Endothelial cell of umbilical vein (primary cell): ENCODE results near the gene ITSN2. TPM values are rescaled to one million over a fixed set of nuclear protein-coding genes. Genes with fewer than 3 reads are reported as not detected.
"Not testable (repeated sequence)": the region's sequence is repeated elsewhere in the genome, so short reads cannot be mapped to it uniquely, and the experiment has no call there.

Experiments
- BruUV-seq: library from RNA; stranded (reverse); fragments of 400-500 nt; replicated peaks from 2 replicates; lab custom pipeline; 2021; lab: Mats Ljungman, UMichigan
- CTCF ChIA-PET: fragments of 300-600, 350-600 bp; sonication (Branson Sonifier 250); formaldehyde crosslinking; loops from one replicate; lab custom pipeline; 2021; ENCODE audit warnings: antibody characterized with exemption, inconsistent platforms; lab: Charles Lee
- POLR2A ChIA-PET: fragments of 300-600, 350-600 bp; sonication (Branson Sonifier 250); formaldehyde crosslinking; loops from one replicate; lab custom pipeline; 2021; ENCODE audit warnings: antibody characterized with exemption, inconsistent platforms; lab: Charles Lee
- DNase-seq: peaks from one replicate; pipeline ENCODE4 v3.0.0-alpha.2; 2011; ENCODE audit warnings: low read depth, low spot score
- FAIRE-seq: peaks from 2 replicates; lab custom pipeline; 2011; peaks lifted over from hg19 to GRCh38; lab: Jason Lieb, UNC
- H2AFZ ChIP-seq: 2 replicates; pipeline ENCODE4 v1.6.0; 2012; ENCODE audit warnings: low read depth, low read length, control low read depth, inconsistent platforms
- H3K27ac ChIP-seq: 2 replicates; pipeline ENCODE4 v1.5.1; 2011; ENCODE audit warnings: low read depth, mild to moderate bottlenecking, control low read depth, low read length, moderate library complexity; ENCODE audit not compliant: insufficient read depth
- H3K27me3 ChIP-seq, 2 experiments: 2 replicates each; pipeline versions ENCODE4 v1.6.0 to v1.6.1; 2011; ENCODE audit warnings: low read length in 2 of 2, mixed read lengths in 1 of 2; ENCODE audit not compliant: control insufficient read depth in 2 of 2, insufficient read depth in 2 of 2
- H3K36me3 ChIP-seq, 2 experiments: 2 replicates in 1 of 2; 3 replicates in 1 of 2; pipeline ENCODE4 v1.5.1; 2011; ENCODE audit warnings: low read length in 2 of 2, mild to moderate bottlenecking in 1 of 2, moderate library complexity in 1 of 2; ENCODE audit not compliant: control insufficient read depth in 2 of 2, insufficient read depth in 2 of 2; ENCODE audit errors: extremely low read depth in 1 of 2
- H3K4me1 ChIP-seq: 3 replicates; pipeline ENCODE4 v1.5.1; 2011; ENCODE audit warnings: mild to moderate bottlenecking, low read length; ENCODE audit not compliant: control insufficient read depth, insufficient read depth; ENCODE audit errors: extremely low read depth
- H3K4me2 ChIP-seq: 2 replicates; pipeline ENCODE4 v1.6.1; 2011; ENCODE audit warnings: low read length, control low read depth, mixed read lengths; ENCODE audit not compliant: insufficient read depth
- H3K4me3 ChIP-seq, 3 experiments: fragments of 200-600 bp in 1 of 3; sonication (generic), shearing (Covaris generic) in 1 of 3; replicated peaks in 1 of 3; 2 replicates each; pipeline ENCODE4 v1.5.1; 2011 to 2016; ENCODE audit warnings: control low read depth in 3 of 3, low read length in 3 of 3, mild to moderate bottlenecking in 2 of 3, inconsistent platforms in 1 of 3, low read depth in 1 of 3, moderate library complexity in 1 of 3; ENCODE audit not compliant: insufficient read depth in 1 of 3
- H3K79me2 ChIP-seq: 2 replicates; pipeline ENCODE4 v1.6.0; 2012; ENCODE audit warnings: low read length, inconsistent platforms; ENCODE audit not compliant: control insufficient read depth, insufficient read depth
- H3K9ac ChIP-seq: replicated peaks from 2 replicates; pipeline ENCODE3; 2011; ENCODE audit warnings: low read length, control low read depth; ENCODE audit not compliant: insufficient read depth; ENCODE audit errors: extremely low read depth
- H3K9me1 ChIP-seq: replicated peaks from 3 replicates; pipeline ENCODE4 v1.6.0; 2011; ENCODE audit warnings: mild to moderate bottlenecking, low read length; ENCODE audit not compliant: control insufficient read depth, insufficient read depth; ENCODE audit errors: extremely low read depth
- H3K9me3 ChIP-seq: replicated peaks from 2 replicates; pipeline ENCODE4 v1.5.1; 2012; ENCODE audit warnings: low read length, inconsistent platforms; ENCODE audit not compliant: control insufficient read depth, insufficient read depth
- H4K20me1 ChIP-seq: replicated peaks from 2 replicates; pipeline ENCODE3; 2011; ENCODE audit warnings: mild to moderate bottlenecking, low read length; ENCODE audit not compliant: control insufficient read depth, insufficient read depth; ENCODE audit errors: extremely low read depth
- CTCF ChIP-seq, 2 donors: IDR thresholded peaks; 1 replicate in 1 of 2; 2 replicates in 1 of 2; pipeline ENCODE4 v1.5.1; 2011; ENCODE audit warnings: low read length in 2 of 2, mild to moderate bottlenecking in 2 of 2, moderate library complexity in 2 of 2, control low read depth in 1 of 2, inconsistent platforms in 1 of 2, low read depth in 1 of 2; ENCODE audit not compliant: insufficient read depth in 1 of 2; ENCODE audit errors: extremely low read depth in 1 of 2
- EZH2 ChIP-seq: IDR thresholded peaks from 2 replicates; pipeline ENCODE4 v1.6.1; 2012; ENCODE audit warnings: borderline replicate concordance, low read depth, mild to moderate bottlenecking, moderate library complexity, low read length, inconsistent platforms; ENCODE audit not compliant: severe bottlenecking
- FOS ChIP-seq: IDR thresholded peaks from 2 replicates; pipeline ENCODE4 v1.6.1; 2011; ENCODE audit warnings: mild to moderate bottlenecking, low read length, moderate library complexity, borderline replicate concordance; ENCODE audit not compliant: insufficient read depth
- GATA2 ChIP-seq: IDR thresholded peaks from 2 replicates; pipeline ENCODE4 v1.7.0; 2011; ENCODE audit warnings: low read depth, mild to moderate bottlenecking, moderate library complexity, mixed read lengths, low read length; ENCODE audit not compliant: insufficient read length, insufficient read depth
- JUN ChIP-seq: IDR thresholded peaks from 2 replicates; pipeline ENCODE4 v1.6.1; 2011; ENCODE audit warnings: borderline replicate concordance, low read depth; ENCODE audit not compliant: insufficient read length, insufficient read depth
- MYC ChIP-seq: IDR thresholded peaks from one replicate; pipeline ENCODE4 v1.6.1; 2011; ENCODE audit warnings: mild to moderate bottlenecking, low read depth, low read length
- POLR2A ChIP-seq: IDR thresholded peaks from 2 replicates; pipeline ENCODE4 v1.6.1; 2012; ENCODE audit warnings: low read depth, mild to moderate bottlenecking, control low read depth, low read length
- POLR2AphosphoS5 ChIP-seq: IDR thresholded peaks from 2 replicates; pipeline ENCODE4 v1.6.1; 2012; ENCODE audit warnings: low read depth, mild to moderate bottlenecking, control low read depth, low read length, moderate library complexity; ENCODE audit not compliant: insufficient read depth
- dilution Hi-C: fragments of 300-500 bp; cut with MboI; formaldehyde crosslinking; loops from one replicate; pipeline ENCODE4 v1.15.0; 2019; ENCODE audit warnings: low sequenced_read_pairs; ENCODE audit not compliant: extremely low pct_ligation_motif_present
- intact Hi-C: fragments of 100-400 bp; cut with micrococcal nuclease; formaldehyde crosslinking; loops from one replicate; pipeline ENCODE4 v1.10.0; 2022
- polyA plus RNA-seq, 4 experiments: library from polyadenylated mRNA; depleted of rRNA in 3 of 4; stranded (reverse) in 3 of 4; unstranded in 1 of 4; fragments of >200 nt; gene quantifications; 2 replicates each; pipeline versions ENCODE4 v1.2.1 to v1.2.3, GENCODE V29; 2011 to 2012; ENCODE audit warnings: missing spikeins in 1 of 4
- total RNA-seq: library from RNA; stranded (reverse); gene quantifications from 2 replicates; pipeline ENCODE4 v1.2.3, GENCODE V29; 2021
- TF ChIP-seq, protein P1 (sequence below): IDR thresholded peaks from 2 replicates; pipeline ENCODE4 v1.6.1; 2011; ENCODE audit not compliant: insufficient read depth, insufficient read length

ITSN2 gene
- total and polyA plus RNA-seq, 2 donors (not counting 3 experiments of a cell fraction or from before 2014, with no cell fraction given) = 30.5 to 56.8 TPM

DNA sequence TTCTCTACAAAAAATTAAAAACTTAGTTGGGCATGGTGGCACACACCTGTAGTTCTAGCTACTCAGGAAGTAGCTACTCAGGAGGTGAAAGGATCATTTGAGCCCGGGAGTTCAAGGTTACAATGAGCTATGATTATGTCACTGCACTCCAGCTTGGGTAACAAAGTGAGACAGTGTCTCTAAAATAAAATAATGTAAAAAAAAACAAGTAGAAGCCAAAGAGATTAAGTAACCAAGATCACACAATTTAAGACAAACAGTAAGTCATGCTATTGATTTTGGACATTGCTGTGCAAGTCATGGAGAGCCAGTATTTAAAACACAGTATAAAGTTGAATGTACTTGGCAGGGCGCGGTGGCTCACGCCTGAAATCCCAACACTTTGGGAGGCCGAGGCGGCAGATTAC lies 20.5 kb downstream of the ITSN2 start:
- ChIA-PET POLR2A (no interaction called here), CTCF (interaction anchor here (0.9 to 1.4 kb wide), 3 partner anchors 11 to 63 kb away, joined by 3 read pairs; no protein-coding TSS in a partner anchor)
- intact Hi-C loops (no loop called here), dilution Hi-C loops (no loop called here)
- Histone ChIP-seq H3K79me2 (peaks cover 69% of the 10 kb centered on the region), H3K4me2 (no peak overlapping the region), H3K36me3 (no peaks in the 10 kb centered on the region), H3K27ac (no peak overlapping the region), H3K4me1 (peaks cover 3% of the 10 kb centered on the region), H3K9ac (no peak overlapping the region), H4K20me1 (peaks cover 8% of the 10 kb centered on the region), H3K27me3 (no peaks in the 10 kb centered on the region), H3K9me1 (no peaks in the 10 kb centered on the region), H3K4me3 (no peak overlapping the region), H2AFZ (no peak overlapping the region), H3K9me3 (no peaks in the 10 kb centered on the region)
- no peak for FAIRE-seq
- no peak for TF ChIP-seq POLR2AphosphoS5
- no peak for TF ChIP-seq JUN
- no peak for TF ChIP-seq MYC
- TF ChIP-seq, protein P1, sequence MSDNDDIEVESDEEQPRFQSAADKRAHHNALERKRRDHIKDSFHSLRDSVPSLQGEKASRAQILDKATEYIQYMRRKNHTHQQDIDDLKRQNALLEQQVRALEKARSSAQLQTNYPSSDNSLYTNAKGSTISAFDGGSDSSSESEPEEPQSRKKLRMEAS = no peak
- TF ChIP-seq GATA2 = no peak
- TF ChIP-seq CTCF (IDR thresholded peaks at IDR 0.05; ENCODE audit: extremely low read depth in 1 of 2, insufficient read depth in 1 of 2, low read depth in 1 of 2, low read length in 2 of 2) = no peak
- no peak for TF ChIP-seq EZH2
- TF ChIP-seq POLR2A = no peak
- TF ChIP-seq FOS = no peak
- DNase-seq = no peak
- no TSS peak for BruUV-seq

DNA sequence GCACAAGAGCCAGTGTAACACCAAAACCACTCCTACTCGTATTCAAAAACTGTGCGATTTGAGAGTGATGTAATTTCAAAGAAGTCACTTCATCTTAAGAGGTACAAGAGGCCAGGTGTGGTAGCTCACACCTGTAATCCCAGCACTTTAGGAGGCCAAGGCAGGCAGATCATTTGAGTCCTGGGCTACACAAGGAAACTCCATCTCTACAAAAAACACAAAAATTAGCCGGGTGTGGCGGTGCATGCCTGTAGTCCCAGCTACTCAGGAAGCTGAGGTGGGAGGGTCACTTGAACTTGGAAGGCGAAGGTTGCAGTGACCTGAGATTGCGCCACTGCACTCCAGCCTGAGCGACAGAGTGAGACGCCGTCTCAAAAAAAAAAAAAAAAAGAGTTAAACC lies 21.2 kb downstream of the ITSN2 start:
- BruUV-seq, POLR2A ChIA-PET: not testable (repeated sequence)
- peaks cover 66% of the 10 kb centered on the region for H3K79me2 ChIP-seq

More for the DNA sequence above, 21.2 kb downstream of the ITSN2 start:
- H4K20me1 ChIP-seq, H3K27ac ChIP-seq, H3K27me3 ChIP-seq, H3K4me3 ChIP-seq, H3K36me3 ChIP-seq, H3K4me1 ChIP-seq, H3K9me3 ChIP-seq, dilution Hi-C loops, H3K4me2 ChIP-seq, H3K9ac ChIP-seq, DNase-seq, FAIRE-seq, H2AFZ ChIP-seq, intact Hi-C loops, H3K9me1 ChIP-seq: not testable (repeated sequence)
- CTCF ChIA-PET = interaction anchor here (0.9 to 1.7 kb wide), 4 partner anchors 12 to 62 kb away, joined by 3 read pairs; no protein-coding TSS in a partner anchor
